Measurements from ENCODE around the gene FOSL2. TPM values are rescaled to one million over a fixed set of nuclear protein-coding genes. Genes with fewer than 3 reads are reported as not detected.
A peak's percentile ranks its signal among the peaks of the same experiment; 100 is the strongest.

The FOSL2 gene
- total RNA-seq, 1 donor from 2014 or later = 45.7 TPM

DNA sequence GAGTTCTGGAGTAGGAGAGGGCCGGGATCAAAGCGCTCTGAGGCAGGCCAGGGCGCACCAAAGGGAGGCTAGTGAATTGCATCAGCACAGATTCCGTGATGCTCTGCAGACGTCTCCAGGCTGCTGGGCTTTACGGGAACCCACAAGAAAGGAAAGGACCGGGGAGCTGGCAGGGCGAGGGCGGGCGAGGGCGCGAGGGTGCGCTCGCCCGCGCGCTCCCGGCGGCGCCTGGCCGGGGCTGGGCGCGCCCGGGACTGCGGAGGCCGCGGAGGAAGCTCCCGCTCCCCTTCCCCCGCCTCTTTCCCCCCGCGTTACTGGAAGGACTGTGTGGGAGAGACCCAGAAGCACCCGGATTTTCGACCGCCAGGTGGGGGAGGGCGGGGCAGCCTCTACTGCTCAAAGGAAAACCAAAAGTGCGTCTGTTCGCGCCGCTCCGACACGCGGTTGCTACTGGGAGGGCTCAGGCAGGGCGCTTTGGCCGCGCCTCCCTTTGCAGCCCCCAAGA, 2.4 kb upstream of the FOSL2 start:
- peak; percentile 92 for DNase-seq
- intact Hi-C loops (cut with micrococcal nuclease) = no loop called here
- ATAC-seq = peak; percentile 36

DNA sequence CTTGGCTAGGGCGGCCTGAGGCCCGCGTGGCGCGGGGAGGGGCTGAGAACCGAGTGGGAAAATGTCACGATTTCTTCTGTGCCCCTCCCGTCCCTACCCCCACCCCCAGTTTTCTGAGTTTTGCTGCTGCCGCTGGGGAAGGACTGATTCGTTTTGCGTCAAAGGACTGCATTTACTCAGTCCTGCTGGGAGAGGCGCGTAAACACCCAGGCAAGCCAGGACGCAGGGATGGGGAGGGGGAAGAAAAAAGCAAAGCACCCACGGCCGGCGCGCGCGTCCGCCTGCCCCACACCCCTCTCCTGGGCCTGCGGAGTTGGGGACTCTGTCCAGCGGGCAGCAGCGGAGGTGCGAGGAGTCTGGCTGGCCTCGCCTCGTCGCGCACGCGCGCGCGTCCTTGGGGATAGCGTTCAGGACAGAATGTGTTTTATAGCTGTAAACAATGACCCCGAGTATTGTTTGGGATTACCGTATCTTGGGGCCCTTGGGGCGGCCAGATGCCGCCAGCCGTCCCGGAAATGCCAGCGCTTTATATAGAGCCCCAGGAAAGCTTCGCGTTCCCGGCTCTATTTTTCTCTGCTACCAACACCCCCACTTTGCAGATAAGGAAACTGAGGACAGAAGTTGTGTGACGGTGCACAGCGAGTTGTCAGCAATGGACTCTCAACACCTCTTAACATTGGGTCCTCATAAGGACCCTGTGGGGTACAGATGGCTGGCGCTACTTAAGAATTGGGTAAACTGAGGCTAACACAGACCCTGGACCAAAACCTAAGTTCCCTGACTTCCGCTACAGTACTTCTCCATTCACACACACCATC, 1.7 kb upstream of the FOSL2 start:
- intact Hi-C loops (cut with micrococcal nuclease) = no loop called here
- peak; percentile 43 for ATAC-seq
- peak; percentile 94 for DNase-seq

DNA sequence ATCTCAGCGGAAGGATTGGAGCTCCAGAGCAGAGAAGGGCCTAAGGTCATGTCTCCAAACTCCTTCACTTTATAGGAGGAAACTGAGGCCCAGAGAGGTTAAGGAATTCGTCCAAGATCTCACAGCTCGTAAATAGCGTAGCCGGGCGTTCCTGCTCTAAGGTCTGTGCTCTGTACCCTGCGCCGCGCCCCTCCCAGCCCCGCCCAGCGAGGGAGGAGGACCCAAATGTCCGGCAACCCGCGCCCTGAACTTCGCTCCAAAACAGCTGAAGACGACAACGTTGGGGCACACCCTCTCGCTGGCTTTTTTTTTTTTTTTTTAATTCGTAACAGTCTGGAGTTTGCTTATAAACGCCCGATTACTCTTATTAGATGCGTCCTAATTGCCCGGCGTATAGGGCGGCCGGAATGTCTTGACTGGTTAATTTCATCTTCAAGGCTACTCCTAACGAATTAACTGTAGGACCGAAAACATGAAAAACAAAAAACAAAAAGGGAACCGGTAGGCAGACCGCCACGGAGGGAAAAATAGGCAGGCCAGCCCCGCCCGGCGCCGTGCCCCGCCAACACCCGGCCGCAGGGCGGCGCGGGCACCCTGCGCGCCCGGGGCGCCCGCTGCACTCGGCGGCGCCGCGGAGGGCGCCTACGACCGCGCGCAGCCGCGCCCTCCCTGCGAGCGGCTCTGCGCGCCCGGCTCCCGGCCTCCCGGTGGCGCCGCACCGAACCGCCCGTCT, 928 bp upstream of the FOSL2 start:
- intact Hi-C loops (cut with micrococcal nuclease) = no loop called here
- ATAC-seq (peak; percentile 54), DNase-seq (peak; percentile 96)

DNA sequence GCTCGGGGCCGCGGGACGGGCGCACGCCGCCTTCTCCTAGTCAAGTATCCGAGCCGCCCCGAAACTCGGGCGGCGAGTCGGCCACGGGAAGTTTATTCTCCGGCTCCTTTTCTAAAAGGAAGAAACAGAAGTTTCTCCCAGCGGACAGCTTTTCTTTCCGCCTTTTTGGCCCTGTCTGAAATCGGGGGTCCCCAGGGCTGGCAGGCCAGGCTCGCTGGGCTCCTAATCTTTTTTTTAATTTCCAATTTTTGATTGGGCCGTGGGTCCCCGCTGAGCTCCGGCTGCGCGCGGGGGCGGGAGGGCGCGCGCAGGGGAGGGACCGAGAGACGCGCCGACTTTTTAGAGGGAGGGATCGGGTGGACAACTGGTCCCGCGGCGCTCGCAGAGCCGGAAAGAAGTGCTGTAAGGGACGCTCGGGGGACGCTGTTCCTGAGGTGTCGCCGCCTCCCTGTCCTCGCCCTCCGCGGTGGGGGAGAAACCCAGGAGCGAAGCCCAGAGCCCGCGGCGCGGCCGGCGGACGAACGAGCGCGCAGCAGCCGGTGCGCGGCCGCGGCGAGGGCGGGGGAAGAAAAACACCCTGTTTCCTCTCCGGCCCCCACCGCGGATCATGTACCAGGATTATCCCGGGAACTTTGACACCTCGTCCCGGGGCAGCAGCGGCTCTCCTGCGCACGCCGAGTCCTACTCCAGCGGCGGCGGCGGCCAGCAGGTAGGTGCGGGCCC, 617 bp downstream of the FOSL2 start:
- ATAC-seq (peak; percentile 27), DNase-seq (peak; percentile 84)
- intact Hi-C loops (cut with micrococcal nuclease) = no loop called here

DNA sequence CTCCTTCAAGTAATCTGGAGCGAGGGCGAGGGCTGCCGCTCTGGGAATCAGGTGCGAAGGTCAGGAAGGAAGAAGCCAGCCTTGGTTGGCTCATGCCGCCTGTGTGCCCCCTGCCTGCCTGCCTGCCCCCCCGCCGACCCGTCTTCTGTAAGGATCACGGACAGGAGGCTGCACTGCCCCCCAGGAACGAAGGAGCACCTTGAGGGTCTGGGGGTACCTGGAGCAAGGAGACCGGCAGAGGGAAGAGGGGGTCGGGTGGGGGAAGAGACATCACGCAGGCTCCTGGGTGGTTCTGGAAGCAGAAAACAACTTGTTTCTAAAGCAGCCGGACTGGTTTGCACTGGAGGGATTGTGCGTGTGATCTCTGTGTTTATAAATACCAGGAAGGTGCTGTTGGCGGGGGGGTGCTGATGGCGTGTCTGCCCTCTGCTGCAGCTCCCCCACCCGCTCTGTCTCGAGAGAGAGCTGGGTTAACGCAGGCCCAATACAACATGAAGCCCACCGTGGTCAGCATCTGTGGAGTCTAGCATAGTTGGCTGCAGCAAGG, 1.7 kb downstream of the FOSL2 start:
- ATAC-seq = no peak
- intact Hi-C loops (cut with micrococcal nuclease) = no loop called here
- DNase-seq = peak; percentile 68

DNA sequence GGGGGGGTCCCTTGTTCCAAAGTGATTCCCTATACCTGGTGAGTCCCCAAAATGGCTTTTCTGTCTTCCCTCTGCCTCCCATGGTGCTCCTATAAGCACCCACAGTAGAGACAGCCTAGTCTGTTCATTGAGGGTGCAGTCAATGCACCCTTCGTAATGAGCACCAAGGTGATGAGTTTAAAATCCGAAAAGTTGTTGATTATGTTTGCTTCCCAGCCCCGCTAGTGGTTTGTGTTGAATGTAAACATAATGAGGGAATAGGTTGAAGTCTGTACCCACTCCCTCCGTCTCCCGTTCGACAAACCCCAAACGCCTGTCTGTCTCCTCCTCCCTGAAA, 2.3 kb downstream of the FOSL2 start:
- DNase-seq = no peak
- ATAC-seq = no peak
- intact Hi-C loops (cut with micrococcal nuclease) = no loop called here

DNA sequence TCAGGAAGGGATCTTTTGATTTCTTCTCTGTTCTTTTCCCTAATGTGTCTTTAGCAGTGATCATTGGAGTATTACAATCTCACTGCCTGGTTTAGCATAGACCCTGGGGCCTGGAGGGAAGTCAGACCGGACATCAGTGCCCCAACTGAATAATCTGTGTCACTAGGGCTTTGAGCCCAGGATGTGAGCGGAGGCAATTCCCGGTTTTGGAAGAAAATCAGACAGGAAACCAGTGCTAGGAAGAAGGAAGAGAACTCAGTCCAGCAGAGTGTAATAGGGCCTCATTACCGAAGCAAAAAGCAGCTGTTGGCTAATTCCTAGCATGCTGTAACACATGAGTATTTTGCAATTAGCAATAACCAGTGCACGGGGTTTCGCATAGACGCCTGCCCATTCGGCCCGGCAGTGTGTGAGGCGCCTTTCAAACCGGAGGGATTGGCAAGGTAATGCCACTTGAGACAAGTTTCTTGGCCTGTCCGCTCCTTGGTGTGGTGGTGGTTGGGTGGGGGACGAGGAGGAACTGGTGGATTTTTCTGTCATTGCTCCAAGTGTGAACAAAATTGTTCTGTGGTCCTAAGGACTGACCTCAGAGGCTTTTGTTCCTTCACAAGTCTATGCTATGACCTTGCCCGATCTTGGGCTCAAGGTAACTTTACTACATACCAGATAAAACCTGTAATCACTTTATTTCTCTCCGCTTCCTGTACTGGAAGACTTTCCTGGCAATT, 2.8 kb downstream of the FOSL2 start:
- ATAC-seq = peak; percentile 1
- intact Hi-C loops (cut with micrococcal nuclease) = no loop called here
- peak; percentile 59 for DNase-seq

DNA sequence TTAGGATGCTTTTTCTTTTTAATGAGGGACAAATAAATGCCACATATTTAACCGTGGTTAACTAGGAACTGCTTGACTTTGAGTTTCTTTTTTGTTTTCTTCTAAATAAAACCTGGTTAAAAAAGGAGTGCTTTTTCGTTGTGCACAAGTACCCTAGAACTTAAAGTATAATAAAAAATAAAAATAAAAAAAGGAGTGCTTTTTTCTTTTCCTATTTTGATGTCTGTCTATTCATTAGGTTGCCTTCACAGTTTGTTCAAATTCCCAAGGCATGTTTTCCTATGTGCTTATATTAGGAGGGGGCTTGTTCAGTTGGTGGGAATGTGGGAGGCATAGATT, 4.4 kb downstream of the FOSL2 start:
- DNase-seq = no peak
- no peak for ATAC-seq
- intact Hi-C loops (cut with micrococcal nuclease) = no loop called here

DNA sequence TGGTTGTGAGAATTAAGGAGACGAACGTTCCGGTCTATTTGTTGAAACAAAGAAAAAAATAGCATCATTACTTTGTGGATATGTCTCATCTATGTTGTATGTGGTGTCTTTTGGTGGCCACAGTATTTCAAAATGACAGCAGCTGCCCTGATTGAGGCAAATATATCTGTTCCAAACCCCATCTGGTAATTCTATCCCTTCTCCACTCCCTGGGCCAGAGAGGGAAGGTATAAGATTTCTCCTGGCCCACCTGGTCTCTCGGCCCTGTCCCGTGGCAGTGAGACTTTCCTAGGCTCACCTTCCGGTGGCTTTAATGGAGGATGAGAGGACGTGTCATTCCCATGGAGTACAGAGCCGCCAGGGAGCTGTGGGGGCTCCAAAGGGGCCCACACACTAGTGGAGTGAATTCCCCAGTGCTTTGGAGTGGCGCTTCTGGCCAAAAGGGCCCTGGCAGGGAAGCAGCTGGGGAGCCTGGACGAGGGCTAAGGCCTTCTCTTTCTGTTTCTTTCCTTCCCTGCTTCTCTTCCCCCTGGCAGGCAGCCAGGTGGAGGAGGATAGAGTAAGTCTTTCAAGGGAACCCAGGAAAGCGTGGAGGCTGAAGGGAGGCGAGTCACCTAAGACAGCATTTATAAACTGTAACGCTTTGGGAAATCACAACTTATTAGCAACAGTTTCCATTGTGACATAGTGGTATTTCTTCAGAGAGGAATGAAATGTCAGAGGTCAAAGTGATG, 5.6 kb downstream of the FOSL2 start:
- no peak for ATAC-seq
- intact Hi-C loops (cut with micrococcal nuclease) = no loop called here

DNA sequence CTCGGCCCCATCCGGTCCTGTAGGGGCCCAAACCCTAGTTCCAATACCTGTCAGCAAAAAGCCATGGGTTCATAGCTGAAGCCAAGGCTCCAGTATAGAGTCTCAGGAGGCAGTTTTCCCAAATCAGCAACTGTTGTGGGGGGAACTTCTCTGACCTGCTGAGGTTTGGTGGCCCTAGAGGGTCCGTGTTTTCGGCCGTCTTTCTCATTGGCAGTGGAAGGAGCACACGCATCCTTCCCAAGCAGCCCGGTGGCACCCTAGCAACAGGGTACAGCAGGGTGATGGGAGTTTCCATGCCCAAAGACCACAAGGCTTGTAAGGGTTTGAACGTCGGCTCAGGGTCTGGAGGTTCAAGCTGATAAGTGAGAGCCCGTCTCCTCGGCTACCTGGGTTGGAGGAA, 6.6 kb downstream of the FOSL2 start:
- intact Hi-C loops (cut with micrococcal nuclease) = no loop called here
- DNase-seq (no peak), ATAC-seq (no peak)

More for the DNA sequence above, 5.6 kb downstream of the FOSL2 start:
- DNase-seq = peak; percentile 62

DNA sequence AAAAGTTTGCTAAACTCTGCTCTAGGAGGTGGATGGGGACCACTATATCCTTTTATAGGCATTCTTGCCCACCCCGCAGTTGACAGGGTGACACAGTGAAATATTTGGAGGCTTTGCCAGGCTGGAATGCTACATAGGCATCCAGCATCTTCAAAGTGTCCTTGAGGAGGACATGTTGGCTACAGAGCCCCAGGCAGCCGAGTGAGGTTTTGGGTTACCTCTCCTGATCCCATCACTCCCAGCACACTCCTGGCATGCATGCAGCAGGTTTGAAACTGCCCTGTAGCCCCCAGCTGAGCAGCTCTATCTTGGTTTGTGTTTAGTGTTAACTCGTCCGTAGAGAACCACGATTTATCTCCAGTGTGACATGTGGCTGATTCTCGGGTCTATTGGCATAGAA, 7.3 kb downstream of the FOSL2 start:
- intact Hi-C loops (cut with micrococcal nuclease) = no loop called here
- DNase-seq (no peak), ATAC-seq (peak; percentile 2)

DNA sequence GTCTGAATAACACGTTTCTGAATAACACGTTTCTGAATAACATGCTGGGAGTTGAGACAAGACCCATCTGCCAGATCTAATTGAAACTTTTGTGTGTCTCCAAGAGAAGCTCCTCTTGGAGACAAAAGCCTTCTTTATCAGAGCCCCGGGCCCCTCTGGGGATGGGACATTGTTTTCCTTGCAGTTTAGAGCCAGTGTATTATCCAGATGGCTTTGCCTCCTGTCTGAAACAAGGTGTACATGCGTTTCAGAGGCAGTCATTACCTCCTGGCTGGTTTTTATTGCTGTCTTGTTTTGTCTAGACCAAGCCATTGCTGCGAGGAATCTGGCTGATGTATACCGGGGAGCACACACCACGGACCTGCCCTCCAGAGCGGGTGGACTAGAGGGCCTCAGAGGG, 7.8 kb downstream of the FOSL2 start:
- ATAC-seq = no peak
- intact Hi-C loops (cut with micrococcal nuclease) = no loop called here
- no peak for DNase-seq

DNA sequence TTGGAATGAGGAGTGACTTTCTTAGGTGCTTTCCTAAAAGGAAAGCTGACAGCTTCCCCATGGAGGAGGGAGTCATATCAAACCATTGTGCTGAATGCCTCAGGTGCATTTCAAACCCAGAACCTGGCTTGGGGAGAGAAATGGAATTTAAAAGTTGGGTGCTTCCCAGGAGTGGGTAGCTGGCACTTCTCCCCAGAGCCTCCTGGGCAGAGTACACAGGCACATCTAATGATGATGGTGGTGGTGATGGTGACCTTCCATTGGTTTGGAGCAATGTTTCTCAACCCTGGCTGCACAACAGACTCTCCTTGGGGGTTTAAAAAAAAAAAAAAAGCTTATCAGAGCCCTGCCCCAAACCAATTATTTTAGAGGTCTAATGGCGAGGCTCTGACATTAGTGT, 8.3 kb downstream of the FOSL2 start:
- no peak for ATAC-seq
- intact Hi-C loops (cut with micrococcal nuclease) = no loop called here
- DNase-seq = no peak

DNA sequence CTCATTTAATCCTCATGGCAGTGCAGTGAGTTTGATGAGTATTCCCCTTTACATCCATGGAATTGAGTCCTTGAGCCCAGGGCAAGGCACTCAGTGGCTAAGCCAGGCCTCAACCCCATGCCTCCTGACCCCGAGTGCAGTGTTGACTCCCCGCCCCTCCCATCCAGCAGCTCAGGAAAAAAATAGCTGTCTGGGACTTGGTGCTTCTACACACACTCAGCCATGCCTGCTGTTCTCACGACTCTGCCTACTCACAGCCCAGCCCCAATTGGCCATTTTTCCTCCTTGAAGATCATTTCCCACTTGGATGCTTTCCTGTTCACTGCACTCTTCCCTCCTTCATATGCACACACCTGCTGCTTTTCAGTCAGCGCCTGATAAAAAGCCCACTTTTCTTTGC, 8.8 kb downstream of the FOSL2 start:
- ATAC-seq (peak; percentile 17), DNase-seq (no peak)

DNA sequence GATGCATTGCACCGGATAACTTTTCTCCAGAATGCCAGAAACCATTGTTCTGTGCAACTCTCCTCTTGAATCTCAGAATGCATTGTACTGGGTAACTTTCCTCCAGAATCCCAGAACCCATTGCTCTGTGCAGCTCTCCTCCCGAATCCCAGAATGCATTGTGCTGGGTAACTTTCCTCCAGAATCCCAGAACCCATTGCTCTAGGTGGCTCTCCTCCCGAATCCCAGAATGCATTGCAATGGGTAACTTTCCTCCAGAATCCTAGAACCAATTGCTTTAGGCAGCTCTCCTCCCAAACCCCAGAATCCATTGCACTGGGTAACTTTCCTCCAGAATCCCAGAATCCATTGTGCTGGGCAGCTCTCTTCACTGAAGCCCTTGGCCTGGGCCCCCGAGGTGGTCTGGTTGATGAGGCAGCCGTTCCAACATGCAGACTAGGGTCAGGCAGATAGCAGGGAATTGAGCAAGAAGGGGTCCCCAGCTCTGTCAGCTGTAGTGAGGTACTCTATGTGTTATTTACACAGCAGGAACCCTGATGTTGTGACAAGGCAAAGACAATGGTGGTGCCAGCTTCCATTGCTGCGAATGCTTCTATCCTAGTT, 9.4 kb downstream of the FOSL2 start:
- intact Hi-C loops (cut with micrococcal nuclease) = no loop called here
- ATAC-seq (no peak), DNase-seq (no peak)

More for the DNA sequence above, 8.8 kb downstream of the FOSL2 start:
- intact Hi-C loops (cut with micrococcal nuclease) = no loop called here

DNA sequence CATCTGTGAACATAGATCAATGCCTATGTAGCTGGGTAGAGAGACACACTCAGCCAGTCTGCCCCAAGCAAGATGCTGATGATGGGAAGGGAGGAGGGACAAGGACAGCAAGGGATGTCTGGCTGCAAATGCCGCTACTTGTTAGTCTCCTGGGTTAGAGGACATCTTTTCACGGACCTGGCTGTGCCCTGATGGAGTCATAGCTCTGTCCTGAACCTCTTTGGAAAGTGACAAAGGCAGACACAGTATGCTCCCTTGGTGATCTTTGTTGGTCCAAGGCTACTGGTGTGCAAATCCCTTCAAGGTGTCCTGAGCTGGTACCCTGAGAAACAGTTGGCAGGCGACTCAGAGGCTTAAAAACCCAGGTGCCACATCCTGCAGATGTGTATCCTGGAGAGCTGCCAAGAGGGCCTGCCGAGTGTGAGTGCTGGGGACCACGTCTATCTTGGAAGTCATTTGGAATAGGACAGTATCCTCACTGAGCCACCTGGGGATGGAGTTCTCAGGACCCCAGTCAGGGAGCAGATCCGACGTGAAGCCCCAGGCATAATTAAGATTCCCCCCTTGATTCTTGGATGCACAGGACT, 10.8 kb downstream of the FOSL2 start:
- intact Hi-C loops (cut with micrococcal nuclease) = no loop called here
- ATAC-seq (no peak), DNase-seq (no peak)

DNA sequence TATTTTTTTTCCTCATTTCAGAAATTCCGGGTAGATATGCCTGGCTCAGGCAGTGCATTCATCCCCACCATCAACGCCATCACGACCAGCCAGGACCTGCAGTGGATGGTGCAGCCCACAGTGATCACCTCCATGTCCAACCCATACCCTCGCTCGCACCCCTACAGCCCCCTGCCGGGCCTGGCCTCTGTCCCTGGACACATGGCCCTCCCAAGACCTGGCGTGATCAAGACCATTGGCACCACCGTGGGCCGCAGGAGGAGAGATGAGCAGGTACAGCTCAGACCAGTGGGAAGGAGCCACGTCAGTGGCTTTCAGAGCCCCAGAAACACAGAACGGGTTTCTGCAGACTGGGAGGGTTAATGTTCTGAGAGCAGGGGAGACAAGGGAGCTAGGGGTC, 11.4 kb downstream of the FOSL2 start:
- DNase-seq (no peak), ATAC-seq (no peak)
- intact Hi-C loops (cut with micrococcal nuclease) = no loop called here

DNA sequence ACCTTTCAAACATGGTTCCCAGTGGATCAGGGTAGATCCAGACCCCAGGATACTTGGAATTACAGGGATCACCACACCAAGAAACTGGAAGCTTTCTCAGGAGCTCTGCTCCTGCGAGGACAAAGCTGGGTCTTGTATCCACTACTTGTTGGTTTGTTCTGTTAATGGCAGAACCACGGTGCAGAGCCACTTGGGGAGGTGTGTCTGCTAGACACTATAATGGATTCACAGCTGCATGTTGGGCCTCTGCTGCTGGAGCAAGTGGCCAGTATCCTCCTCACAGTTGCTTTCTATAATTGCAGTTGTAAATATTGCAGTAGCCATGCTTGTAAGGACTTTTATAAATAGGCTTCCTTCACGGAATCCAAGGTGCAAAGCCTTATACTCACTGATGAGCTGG, 12.9 kb downstream of the FOSL2 start:
- intact Hi-C loops (cut with micrococcal nuclease) = no loop called here
- ATAC-seq (no peak), DNase-seq (no peak)

Data from left ventricle myocardium superior (tissue), 1 donor.